Measurements from ENCODE around the gene LCOR. TPM values are rescaled to one million over a fixed set of nuclear protein-coding genes. Genes with fewer than 3 reads are reported as not detected.

LCOR gene
- total and polyA plus RNA-seq, 8 donors, result 2.0 to 61.3 (median 18.0) TPM

GRCh38 chr10:96833220-96834001 lies 1.3 kb downstream of the LCOR start:
- intact Hi-C loops (cut with DNase I; ENCODE audit: low total_unique reads), result no loop called here

DNA sequence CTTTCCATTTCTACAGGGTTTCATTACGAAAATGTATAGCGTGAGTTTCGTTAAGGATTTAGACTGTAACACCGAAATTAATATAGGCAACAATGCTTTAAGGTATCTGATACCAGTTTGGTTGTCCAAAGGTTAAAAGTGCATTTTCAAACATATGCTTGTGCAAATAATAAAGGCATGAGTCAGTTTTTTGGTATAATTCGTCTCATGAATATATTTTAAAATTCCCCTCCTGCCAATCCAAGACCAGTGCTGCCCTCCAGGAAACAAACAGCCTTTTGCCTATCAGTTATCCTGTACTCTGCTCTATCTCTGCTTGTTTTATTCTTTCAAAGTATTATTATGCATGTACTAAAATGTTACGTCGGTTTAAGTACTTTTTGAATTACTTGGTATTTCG lies 2.0 kb downstream of the LCOR start:
- Histone ChIP-seq H3K4me3 (peak overlapping the region; percentile 96 to 100 (median 97)), H3K27ac (peak overlapping the region in 4 of 5 donors; percentile 94 to 99 (median 96)), H3K27me3 (no peaks in the 10 kb centered on the region), H3K36me3 (no peaks in the 10 kb centered on the region), H3K4me1 (peaks cover 36 to 73% (median 50%) of the 10 kb centered on the region in 4 donors), H3K9me3 (no peaks in the 10 kb centered on the region)
- intact Hi-C loops (cut with DNase I; ENCODE audit: low total_unique reads), result no loop called here
- DNase-seq, result peak in 1 of 2 donors; percentile 28
- no peak for TF ChIP-seq CTCF (IDR thresholded peaks at IDR 0.05)
- TF ChIP-seq EP300 (IDR thresholded peaks at IDR 0.05), result no peak
- TF ChIP-seq POLR2AphosphoS5 (IDR thresholded peaks at IDR 0.05), result no peak
- TF ChIP-seq POLR2A (IDR thresholded peaks at IDR 0.05), result no peak
- WGBS, 5 donors, result 27 to 41% (median 37%) methylated on average over 8 of the region's 8 CpGs

More at GRCh38 chr10:96833220-96834001, 1.3 kb downstream of the LCOR start:
- no peaks in the 10 kb centered on the region for H3K36me3 ChIP-seq
- TF ChIP-seq CTCF (IDR thresholded peaks at IDR 0.05), result no peak
- TF ChIP-seq EP300 (IDR thresholded peaks at IDR 0.05), result no peak
- no peak for TF ChIP-seq POLR2A (IDR thresholded peaks at IDR 0.05)
- no peak for TF ChIP-seq POLR2AphosphoS5 (IDR thresholded peaks at IDR 0.05)
- H3K4me1 ChIP-seq, result peaks cover 36 to 65% (median 47%) of the 10 kb centered on the region in 4 donors
- 0 to 2% (median 1%) methylated on average over 34 to 46 of the region's 46 CpGs for WGBS, 5 donors
- peak overlapping the region; percentile 94 to 100 (median 97) for H3K27ac ChIP-seq
- DNase-seq, result peak; percentile 27 to 64
- H3K9me3 ChIP-seq, result no peaks in the 10 kb centered on the region
- peak overlapping the region; percentile 96 to 100 (median 97) for H3K4me3 ChIP-seq
- H3K27me3 ChIP-seq, result no peaks in the 10 kb centered on the region

DNA sequence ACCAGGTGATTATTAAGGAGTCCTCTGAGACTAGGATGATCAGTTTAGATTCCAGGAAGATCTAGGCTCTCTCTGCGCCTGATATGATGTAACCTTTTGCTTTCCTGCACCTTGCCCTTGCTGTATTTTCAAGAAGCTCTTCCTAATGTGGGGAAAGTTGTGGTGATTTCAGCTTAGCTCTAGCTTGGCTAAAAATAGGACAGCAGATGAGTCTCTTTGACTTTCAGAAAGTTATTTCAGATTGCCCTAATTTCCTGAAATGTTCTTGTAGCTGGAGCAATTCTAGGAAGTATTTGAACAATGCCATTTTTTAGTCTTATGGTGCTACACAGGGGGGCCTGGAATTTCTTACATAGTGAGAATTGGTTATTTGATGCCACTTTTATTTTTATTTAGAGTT lies 3.8 kb downstream of the LCOR start:
- Histone ChIP-seq H3K36me3 (no peaks in the 10 kb centered on the region), H3K9me3 (no peaks in the 10 kb centered on the region)
- DNase-seq, result no peak

GRCh38 chr10:96838529-96838928 lies 6.4 kb downstream of the LCOR start:
- H3K4me3 ChIP-seq, result no peak overlapping the region
- no peaks in the 10 kb centered on the region for H3K9me3 ChIP-seq
- 77 to 87% (median 81%) methylated on average over 4 of the region's 4 CpGs for WGBS, 5 donors
- no peak for TF ChIP-seq POLR2A (IDR thresholded peaks at IDR 0.05)
- TF ChIP-seq CTCF (IDR thresholded peaks at IDR 0.05), result no peak
- TF ChIP-seq EP300 (IDR thresholded peaks at IDR 0.05), result no peak
- TF ChIP-seq POLR2AphosphoS5 (IDR thresholded peaks at IDR 0.05), result no peak
- DNase-seq, result no peak
- no peak overlapping the region for H3K27ac ChIP-seq
- intact Hi-C loops (cut with DNase I; ENCODE audit: low total_unique reads), result no loop called here
- H3K4me1 ChIP-seq, result peaks cover 28 to 99% (median 58%) of the 10 kb centered on the region in 4 donors
- no peaks in the 10 kb centered on the region for H3K27me3 ChIP-seq
- H3K36me3 ChIP-seq, result no peaks in the 10 kb centered on the region

More for the DNA sequence above, 3.8 kb downstream of the LCOR start:
- 61 to 83% (median 68%) methylated on average over 1 of the region's 1 CpG for WGBS, 5 donors
- TF ChIP-seq CTCF (IDR thresholded peaks at IDR 0.05), result no peak
- no peak for TF ChIP-seq POLR2A (IDR thresholded peaks at IDR 0.05)
- TF ChIP-seq POLR2AphosphoS5 (IDR thresholded peaks at IDR 0.05), result no peak
- no peak for TF ChIP-seq EP300 (IDR thresholded peaks at IDR 0.05)
- Histone ChIP-seq H3K27me3 (no peaks in the 10 kb centered on the region), H3K27ac (peak overlapping the region in 3 of 5 donors; percentile 1 to 27 (median 4)), H3K4me3 (peak overlapping the region in 1 of 4 donors; percentile 2), H3K4me1 (peaks cover 35 to 83% (median 54%) of the 10 kb centered on the region in 4 donors)
- intact Hi-C loops (cut with DNase I; ENCODE audit: low total_unique reads), result no loop called here
